ENCODE measurements around the gene DLGAP1.

GRCh38 chr18:3624546-3624934, 830.6 kb downstream of the DLGAP1 start:
- TF ChIP-seq CTCF (IDR thresholded peaks at IDR 0.05) (no peak), POLR2AphosphoS5 (IDR thresholded peaks at IDR 0.05; ENCODE audit: insufficient read depth in 1 of 2, low read depth in 1 of 2) (no peak), POLR2A (IDR thresholded peaks at IDR 0.05) (no peak)
